ENCODE measurements around the gene BOC. TPM values are rescaled to one million over a fixed set of nuclear protein-coding genes. Genes with fewer than 3 reads are reported as not detected.

Gene BOC
- total RNA-seq, 1 experiment from 2014 or later = 0.73 TPM

DNA sequence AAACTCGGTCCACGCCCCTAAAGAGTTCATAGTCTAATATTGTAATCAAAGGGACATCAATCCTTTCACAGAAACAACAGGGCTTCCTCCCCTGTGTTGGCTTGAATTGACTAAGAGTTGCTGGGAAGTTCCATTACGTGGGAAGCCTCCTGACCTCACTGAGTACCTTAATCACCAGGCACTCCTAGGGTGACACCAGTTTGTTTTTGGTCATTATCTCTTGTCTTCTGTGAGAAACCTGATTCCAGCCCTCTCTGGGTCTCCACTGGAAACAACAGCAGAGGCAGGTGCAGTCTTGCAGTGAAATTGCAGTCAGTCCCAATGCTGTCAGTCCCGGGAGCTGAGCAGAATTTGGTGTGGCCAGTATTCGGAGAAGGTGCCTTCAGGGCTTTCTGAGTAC lies 55.4 kb downstream of the BOC start:
- no peak for DNase-seq
- TF ChIP-seq, protein P1, sequence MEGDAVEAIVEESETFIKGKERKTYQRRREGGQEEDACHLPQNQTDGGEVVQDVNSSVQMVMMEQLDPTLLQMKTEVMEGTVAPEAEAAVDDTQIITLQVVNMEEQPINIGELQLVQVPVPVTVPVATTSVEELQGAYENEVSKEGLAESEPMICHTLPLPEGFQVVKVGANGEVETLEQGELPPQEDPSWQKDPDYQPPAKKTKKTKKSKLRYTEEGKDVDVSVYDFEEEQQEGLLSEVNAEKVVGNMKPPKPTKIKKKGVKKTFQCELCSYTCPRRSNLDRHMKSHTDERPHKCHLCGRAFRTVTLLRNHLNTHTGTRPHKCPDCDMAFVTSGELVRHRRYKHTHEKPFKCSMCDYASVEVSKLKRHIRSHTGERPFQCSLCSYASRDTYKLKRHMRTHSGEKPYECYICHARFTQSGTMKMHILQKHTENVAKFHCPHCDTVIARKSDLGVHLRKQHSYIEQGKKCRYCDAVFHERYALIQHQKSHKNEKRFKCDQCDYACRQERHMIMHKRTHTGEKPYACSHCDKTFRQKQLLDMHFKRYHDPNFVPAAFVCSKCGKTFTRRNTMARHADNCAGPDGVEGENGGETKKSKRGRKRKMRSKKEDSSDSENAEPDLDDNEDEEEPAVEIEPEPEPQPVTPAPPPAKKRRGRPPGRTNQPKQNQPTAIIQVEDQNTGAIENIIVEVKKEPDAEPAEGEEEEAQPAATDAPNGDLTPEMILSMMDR (IDR thresholded peaks at IDR 0.05; ENCODE audit: insufficient read depth in 1 of 2, low read depth in 1 of 2, low read length in 1 of 2, severe bottlenecking in 1 of 2, unreplicated experiment in 1 of 2) = no peak
- no peaks in the 10 kb centered on the region for H3K4me1 Mint-ChIP-seq (ENCODE audit: low read depth, unreplicated experiment)
- no peak overlapping the region for H3K27ac Mint-ChIP-seq (ENCODE audit: unreplicated experiment)
- H3K9me3 ChIP-seq = no peaks in the 10 kb centered on the region
- ChIA-PET POLR2A (no interaction called here), CTCF (interaction anchor here (1.2 kb wide), 1 partner anchor 21 kb away, joined by 3 read pairs; no protein-coding TSS in a partner anchor)
- H3K9me3 Mint-ChIP-seq (ENCODE audit: unreplicated experiment) = no peaks in the 10 kb centered on the region
- no peak overlapping the region for H3K4me3 ChIP-seq (ENCODE audit: low read depth, low read length)
- no peaks in the 10 kb centered on the region; the same call in 1 of the 2 replicates for H3K27me3 ChIP-seq (replicated peaks; ENCODE audit: control insufficient read depth, insufficient read depth, low read length)
- no peaks in the 10 kb centered on the region for H3K36me3 ChIP-seq (ENCODE audit: control insufficient read depth, insufficient read depth, low read length)
- no peak overlapping the region for H3K4me3 Mint-ChIP-seq (ENCODE audit: unreplicated experiment)
- H3K27me3 Mint-ChIP-seq (ENCODE audit: insufficient read depth, unreplicated experiment) = peaks cover 13% of the 10 kb centered on the region
- intact Hi-C loops (cut with micrococcal nuclease; ENCODE audit: unreplicated experiment) = no loop called here
- H3K4me1 ChIP-seq = no peaks in the 10 kb centered on the region
- no peaks in the 10 kb centered on the region for H3K36me3 Mint-ChIP-seq (ENCODE audit: insufficient read depth, unreplicated experiment)
- BruUV-seq (replicated peaks) = no TSS peak

DNA sequence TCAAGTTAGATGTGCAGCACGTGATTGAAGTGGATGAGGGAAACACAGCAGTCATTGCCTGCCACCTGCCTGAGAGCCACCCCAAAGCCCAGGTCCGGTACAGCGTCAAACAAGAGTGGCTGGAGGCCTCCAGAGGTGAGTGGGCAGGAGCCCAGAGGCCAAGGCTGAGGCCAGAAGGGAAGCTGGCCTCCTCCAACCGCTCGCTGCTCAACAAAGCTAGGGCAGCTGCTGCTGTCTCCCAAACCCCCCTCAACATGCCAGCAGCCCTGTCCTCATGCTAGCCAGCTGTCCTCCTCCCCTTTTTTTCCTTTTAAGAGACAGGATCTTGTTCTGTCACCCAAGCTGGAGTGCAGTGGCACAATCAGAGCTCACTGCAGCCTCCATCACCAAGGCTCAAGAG lies 57.0 kb downstream of the BOC start:
- POLR2A ChIA-PET = no interaction called here
- Mint-ChIP-seq H3K27me3 (ENCODE audit: insufficient read depth, unreplicated experiment) (peaks cover 11% of the 10 kb centered on the region), H3K27ac (ENCODE audit: unreplicated experiment) (no peak overlapping the region), H3K36me3 (ENCODE audit: insufficient read depth, unreplicated experiment) (no peaks in the 10 kb centered on the region), H3K4me1 (ENCODE audit: low read depth, unreplicated experiment) (no peaks in the 10 kb centered on the region), H3K4me3 (ENCODE audit: unreplicated experiment) (no peak overlapping the region), H3K9me3 (ENCODE audit: unreplicated experiment) (no peaks in the 10 kb centered on the region)
- Histone ChIP-seq H3K36me3 (ENCODE audit: control insufficient read depth, insufficient read depth, low read length) (no peaks in the 10 kb centered on the region), H3K4me1 (no peaks in the 10 kb centered on the region), H3K9me3 (no peaks in the 10 kb centered on the region), H3K27me3 (replicated peaks; ENCODE audit: control insufficient read depth, insufficient read depth, low read length) (no peaks in the 10 kb centered on the region; the same call in 1 of the 2 replicates), H3K4me3 (ENCODE audit: low read depth, low read length) (no peak overlapping the region)
- BruUV-seq (replicated peaks) = no TSS peak
- CTCF ChIA-PET = interaction anchor here (1.1 kb wide), 1 partner anchor 20 kb away, joined by 4 read pairs; no protein-coding TSS in a partner anchor
- TF ChIP-seq, protein P1 (IDR thresholded peaks at IDR 0.05; ENCODE audit: insufficient read depth in 1 of 2, low read depth in 1 of 2, low read length in 1 of 2, severe bottlenecking in 1 of 2, unreplicated experiment in 1 of 2) = no peak
- intact Hi-C loops (cut with micrococcal nuclease; ENCODE audit: unreplicated experiment) = no loop called here
- no peak for DNase-seq

DNA sequence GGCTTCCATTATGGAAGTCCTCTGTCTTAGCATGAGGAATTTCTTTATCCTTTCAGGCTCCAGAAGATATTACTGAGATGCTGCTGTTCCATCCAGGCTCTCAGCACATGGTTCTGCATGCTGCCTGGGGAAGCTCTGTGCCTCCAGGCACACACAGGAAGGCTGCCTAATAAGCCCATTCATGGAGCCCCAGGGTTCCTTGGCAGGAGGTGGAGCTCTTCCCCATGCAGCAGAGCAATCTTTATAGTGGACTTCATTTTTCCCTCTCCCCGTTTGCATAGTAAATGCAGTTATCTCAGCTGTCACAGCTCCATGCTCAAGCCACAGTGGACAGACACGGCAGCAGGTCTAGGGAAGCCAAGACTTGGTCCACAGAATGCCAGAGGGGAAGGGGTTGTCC lies 57.6 kb downstream of the BOC start:
- Histone ChIP-seq H3K4me3 (ENCODE audit: low read depth, low read length) (no peak overlapping the region), H3K27me3 (replicated peaks; ENCODE audit: control insufficient read depth, insufficient read depth, low read length) (no peaks in the 10 kb centered on the region), H3K36me3 (ENCODE audit: control insufficient read depth, insufficient read depth, low read length) (no peaks in the 10 kb centered on the region), H3K4me1 (no peaks in the 10 kb centered on the region), H3K9me3 (no peaks in the 10 kb centered on the region)
- CTCF ChIA-PET = interaction anchor here (1.1 kb wide), 1 partner anchor 19 kb away, joined by 4 read pairs; no protein-coding TSS in a partner anchor
- no peak overlapping the region for H3K4me3 Mint-ChIP-seq (ENCODE audit: unreplicated experiment)
- H3K27me3 Mint-ChIP-seq (ENCODE audit: insufficient read depth, unreplicated experiment) = peaks cover 10% of the 10 kb centered on the region
- BruUV-seq (replicated peaks) = no TSS peak
- TF ChIP-seq, protein P1 (IDR thresholded peaks at IDR 0.05; ENCODE audit: insufficient read depth in 1 of 2, low read depth in 1 of 2, low read length in 1 of 2, severe bottlenecking in 1 of 2, unreplicated experiment in 1 of 2) = no peak
- H3K27ac Mint-ChIP-seq (ENCODE audit: unreplicated experiment) = no peak overlapping the region
- H3K36me3 Mint-ChIP-seq (ENCODE audit: insufficient read depth, unreplicated experiment) = no peaks in the 10 kb centered on the region
- no peaks in the 10 kb centered on the region for H3K4me1 Mint-ChIP-seq (ENCODE audit: low read depth, unreplicated experiment)
- POLR2A ChIA-PET = no interaction called here
- no peak for DNase-seq
- intact Hi-C loops (cut with micrococcal nuclease; ENCODE audit: unreplicated experiment) = no loop called here
- no peaks in the 10 kb centered on the region for H3K9me3 Mint-ChIP-seq (ENCODE audit: unreplicated experiment)
